CD1c-positive myeloid dendritic cell (primary cell): ENCODE results near the gene ST6GALNAC3.
"Not testable (repeated sequence)": the region's sequence is repeated elsewhere in the genome, so short reads cannot be mapped to it uniquely, and the experiment has no call there.

ENCODE experiments used
- DNase-seq: peaks from one replicate; pipeline ENCODE4 v3.0.0-alpha.2; 2016; ENCODE audit errors: extremely low spot score

The ST6GALNAC3 gene

DNA sequence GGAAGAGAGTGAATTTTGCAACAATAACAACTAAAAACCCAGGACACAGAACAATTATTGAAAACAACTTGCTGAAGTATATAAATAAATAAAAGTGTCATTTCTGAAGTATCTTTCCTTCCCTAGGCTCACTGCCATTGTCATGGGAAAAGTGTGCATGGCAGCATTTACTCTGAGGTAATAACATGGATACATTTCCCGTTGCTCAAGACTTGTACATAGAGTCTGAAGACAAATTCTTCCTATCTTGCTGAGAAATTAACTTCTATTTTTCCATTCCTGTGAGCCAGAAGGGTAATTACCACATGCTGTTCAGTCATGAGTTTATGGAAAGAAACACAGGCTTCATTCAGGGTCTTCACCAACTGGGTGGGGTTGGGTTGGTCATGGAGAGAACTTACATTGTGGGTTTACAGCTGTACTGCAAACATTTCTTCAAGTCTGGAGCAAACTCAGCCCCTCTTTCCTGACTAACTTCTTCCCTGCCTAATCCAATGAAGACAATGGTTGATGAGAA is 32.2 kb downstream of the ST6GALNAC3 start:
- DNase-seq: no peak

DNA sequence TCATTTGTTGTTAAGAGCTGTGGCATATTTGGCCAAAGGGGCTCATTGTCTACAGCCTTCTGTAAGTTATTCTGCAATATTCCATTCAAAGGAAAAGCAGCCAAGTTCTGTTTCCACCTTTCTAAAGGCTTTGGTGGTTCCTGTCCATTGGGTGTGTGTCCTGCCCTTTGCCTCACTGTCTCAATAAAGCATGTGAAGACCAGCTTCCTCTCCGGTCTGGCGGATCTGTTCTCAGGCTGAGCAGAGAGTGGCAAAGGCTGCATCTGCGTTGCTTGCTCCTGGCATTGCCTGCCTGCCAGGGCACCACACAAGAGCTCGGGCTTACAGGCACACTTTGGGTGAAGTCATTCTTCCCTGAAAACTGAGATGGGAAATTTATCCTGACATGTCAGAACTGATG is 34.9 kb downstream of the ST6GALNAC3 start:
- no peak for DNase-seq

DNA sequence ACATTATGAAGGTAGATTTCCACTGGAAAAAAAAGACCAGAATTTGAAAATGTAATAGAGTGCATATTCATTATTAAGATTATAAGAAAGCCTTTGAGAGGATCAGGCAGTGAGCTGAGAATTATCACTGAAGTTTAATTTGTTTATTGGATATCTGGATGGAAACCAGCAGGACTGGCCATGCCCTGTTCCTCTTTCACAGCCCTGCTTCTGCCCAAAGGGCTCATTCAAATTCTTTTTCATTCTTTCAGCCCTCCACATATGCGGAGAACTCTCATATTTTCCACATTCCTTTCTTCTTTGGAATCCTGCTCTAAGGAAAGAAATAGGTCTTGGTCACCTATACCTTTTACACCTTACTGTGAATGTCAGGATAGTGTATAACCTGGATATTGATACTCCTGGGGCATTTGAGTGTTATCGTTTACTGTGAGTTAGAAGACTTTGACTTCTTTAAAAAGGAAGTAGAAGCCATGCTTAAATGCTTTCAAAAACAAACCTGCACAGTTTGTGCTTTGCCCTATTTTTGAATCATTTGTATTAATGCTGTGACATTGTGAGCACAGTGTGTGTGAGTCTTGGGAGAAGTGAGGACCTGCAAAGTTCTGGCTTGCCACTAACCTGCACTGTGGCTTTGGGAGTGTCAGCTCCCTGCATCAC is 35.5 kb downstream of the ST6GALNAC3 start:
- DNase-seq: no peak

DNA sequence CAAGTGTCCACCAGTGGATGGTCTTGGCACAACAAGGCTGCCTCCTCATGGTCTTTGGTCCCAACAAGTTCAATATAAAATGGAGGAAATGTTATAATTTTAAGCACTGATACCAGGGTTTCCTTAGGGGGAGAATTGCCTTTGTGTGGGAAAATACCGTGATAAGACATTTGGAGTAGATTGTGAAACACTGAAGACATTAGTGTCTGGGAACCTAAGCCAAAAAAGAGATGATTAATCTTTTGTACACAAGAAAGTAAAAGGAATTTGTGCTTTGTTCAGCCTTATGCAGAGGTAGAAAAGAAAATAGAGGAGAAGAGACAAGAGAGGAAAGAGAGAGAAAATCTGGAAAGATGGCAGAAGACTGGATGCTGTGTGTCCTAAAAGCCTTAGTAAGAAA is 36.1 kb downstream of the ST6GALNAC3 start:
- no peak for DNase-seq

DNA sequence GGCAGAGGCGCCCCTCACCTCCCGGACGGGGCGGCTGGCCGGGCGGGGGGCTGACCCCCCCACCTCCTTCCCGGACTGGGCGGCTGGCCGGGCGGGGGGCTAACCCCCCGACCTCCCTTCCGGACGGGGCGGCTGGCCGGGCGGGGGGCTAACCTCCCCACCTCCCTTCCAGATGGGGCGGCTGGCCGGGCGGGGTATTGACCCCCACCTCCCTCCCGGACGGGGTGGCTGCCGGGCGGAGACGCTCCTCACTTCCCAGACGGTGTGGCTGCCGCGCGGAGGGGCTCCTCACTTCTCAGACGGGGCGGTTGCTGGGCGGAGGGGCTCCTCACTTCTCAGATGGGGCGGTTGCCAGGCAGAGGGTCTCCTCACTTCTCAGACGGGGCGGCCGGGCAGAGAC is 37.8 kb downstream of the ST6GALNAC3 start:
- not testable (repeated sequence) for DNase-seq

DNA sequence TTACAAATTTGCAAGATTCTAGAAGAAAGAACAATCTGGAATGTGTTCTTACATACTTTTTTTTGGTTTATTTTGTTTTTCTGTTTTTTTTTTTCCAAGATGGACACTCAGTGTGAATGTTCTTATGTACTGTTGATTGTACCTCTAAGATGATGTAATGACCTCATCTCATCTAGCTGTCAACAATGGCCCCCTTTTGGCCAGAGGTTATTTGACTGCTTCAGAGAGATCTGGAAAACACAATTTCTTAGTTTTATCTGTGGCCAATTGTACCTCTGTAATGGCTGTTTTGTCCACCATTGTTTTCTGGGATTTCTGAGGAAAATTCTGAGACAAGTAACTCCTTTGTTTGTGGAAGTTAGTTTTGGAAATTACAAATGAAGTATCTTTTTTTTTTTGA is 38.9 kb downstream of the ST6GALNAC3 start:
- no peak for DNase-seq

DNA sequence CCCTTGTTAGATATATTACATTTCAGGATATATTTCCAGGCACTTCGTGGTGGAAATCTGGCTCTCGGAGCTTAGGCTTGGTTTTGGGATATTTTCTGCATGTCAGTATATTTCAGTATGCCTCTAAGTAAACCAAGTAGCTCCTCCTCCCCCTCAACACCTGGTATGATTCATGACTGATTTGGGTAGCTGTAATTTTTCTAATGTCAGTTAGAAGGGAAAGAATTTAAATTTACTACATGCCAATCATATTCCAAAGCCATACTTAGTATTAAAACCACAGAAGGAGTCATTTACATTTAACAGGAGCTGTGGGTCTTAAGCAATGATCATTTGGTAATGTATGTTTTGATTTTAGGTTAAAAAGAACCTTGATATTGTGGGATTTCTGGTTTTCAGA is 40.6 kb downstream of the ST6GALNAC3 start:
- no peak for DNase-seq

DNA sequence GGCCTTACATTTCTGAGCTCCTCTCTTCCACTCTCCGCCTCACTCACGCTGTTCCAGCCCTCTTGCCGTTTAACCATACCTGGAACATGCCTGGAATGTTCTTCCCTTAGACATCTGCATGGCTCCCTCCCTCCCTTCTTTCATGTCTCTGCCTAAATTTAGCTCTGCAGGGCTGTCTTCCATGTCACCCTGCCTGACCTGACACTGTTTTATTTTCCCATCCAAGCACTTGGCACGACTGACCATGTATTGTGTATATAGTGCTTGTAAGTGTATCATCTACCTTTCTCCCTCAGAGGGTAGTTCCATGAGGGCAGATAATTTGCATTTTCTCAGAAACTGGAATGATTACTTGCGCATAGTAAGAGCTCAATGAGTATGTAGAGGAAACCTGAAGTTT is 47.3 kb downstream of the ST6GALNAC3 start:
- no peak for DNase-seq

DNA sequence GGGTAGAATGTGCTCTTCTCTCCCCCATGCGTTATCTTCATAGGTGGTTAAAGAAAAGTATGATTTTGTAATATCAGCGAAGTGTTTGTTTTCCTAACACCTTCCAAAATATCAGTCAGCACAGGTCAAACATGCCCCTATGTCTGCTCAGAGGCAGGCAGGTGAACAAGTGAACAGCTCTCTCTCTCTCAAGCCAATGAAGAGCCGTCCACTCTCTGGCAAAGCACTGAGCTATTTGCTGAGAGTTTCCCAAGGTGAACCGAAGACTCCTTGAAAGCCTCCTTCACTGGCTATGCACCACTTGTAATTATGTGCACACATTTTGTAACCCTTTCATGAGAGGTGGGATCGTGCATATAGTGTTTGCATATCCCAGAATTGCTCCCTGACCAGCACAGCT is 47.7 kb downstream of the ST6GALNAC3 start:
- no peak for DNase-seq

DNA sequence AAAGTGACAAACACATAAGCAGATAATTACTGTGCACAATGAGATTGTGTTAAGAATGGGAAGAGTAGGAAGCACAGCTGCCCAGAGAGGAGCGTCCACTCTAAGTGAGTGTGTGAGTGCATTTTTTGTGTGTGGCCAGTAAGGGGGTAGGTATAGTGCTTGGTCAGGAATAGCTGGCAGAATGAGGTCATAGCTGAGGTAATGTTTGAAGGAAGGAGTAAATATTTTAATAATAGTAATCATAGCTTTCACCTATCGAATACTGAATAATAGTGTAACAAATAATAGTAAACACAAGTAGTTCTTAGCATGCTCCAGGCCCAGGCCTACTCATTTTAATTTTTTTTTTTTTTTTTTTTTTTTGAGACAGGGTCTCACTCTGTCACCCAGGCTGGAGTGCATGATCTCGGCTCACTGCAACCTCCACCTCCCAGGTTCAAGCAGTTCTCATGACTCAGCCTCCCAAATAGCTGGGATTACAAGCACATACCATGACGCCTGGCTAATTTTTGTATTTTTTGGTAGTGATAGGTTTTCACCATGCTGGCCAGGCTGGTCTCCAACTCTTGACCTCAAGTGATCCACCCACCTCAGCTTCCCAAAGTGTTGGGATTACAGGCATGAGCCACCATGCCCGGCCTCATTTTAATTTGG is 49.0 kb downstream of the ST6GALNAC3 start:
- not testable (repeated sequence) for DNase-seq

DNA sequence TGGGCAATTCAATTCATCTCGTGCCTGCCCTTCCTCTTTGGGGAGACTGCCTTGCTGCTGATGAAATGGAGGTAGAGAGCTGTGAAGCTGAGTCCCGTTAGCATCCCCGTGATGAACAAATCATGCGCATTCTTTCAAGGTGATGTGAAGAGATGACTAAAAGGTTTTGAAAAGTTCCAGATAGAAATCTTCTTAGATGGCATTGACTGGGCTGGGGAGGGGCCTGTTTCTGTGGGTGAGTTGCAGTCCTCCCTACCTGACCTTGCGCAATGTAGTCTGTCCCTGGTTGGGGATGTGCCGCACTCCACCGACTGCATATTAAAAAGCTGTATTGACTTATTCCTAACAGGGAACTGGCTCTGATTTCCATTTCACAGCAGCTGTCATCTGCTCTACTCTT is 49.6 kb downstream of the ST6GALNAC3 start:
- no peak for DNase-seq

DNA sequence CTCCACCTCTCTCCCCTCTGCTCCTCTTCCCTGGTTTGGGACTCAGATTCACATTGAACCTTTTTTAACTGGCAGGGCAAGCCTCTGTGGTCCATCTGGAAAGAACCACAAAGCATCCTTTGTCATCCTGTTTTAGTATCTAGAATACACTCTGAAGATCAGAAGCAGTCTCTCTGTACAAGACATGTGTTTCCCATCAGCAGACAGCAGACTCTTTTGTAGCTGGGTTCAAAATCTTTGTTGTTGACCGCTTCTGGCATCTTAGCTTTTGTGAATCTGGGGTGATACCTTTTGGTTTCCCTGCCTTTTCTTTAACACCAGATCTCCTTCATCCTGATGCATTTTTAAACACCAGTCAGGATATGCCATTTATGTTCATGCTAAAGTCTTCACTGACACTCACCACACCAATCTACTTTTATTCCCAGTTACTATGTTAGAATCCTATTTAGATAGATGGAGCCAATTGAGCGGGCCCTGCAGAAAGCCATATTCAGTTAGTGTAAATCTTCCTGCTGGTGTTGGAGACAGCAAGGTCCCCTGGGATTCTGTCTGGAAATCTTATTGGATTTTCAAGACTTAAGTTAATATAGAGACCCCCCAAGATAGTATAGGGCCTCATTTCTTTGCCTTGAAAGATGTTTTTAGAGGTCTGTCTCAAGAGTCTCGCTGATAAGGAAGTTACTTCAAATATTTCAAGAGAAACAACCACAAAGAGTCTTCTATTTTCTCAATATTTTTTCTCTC is 51.1 kb downstream of the ST6GALNAC3 start:
- no peak for DNase-seq

DNA sequence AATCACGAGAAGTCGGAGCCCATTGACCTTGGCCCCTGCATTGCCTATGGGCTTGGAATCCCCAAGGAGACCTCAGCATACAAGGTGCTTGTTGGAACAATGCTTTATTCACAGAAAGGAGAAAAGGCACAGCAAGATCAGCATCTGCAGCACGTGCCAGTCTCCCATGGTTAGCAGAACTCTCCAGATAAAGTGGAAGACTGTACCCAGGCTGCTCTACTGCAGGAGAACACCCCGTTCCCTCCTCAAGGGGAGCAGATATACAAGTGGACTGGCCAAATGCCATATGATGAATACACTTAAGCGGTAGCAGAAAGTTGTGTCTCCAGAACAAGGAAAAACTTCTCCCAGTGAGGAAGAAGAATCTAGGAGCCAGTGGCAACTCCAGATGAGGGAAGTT is 53.5 kb downstream of the ST6GALNAC3 start:
- no peak for DNase-seq

DNA sequence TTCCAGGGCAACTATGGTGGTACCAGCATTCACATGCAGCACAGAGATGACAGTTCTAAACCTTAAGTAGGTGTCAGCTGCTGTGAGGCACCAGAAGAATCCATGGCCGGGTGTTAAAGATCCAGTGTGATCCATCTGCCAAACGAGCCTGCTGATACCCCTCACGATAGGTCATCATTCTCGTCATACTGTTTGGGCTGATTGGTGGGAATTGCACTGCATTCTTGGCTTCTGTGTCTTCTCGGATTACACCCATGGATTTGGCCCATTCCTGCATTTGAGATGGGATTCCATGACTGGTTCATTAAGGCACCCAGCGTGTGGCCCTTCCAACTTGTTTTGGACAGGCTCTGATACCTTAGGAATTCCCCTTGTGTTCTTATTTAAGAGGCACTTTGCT is 55.2 kb downstream of the ST6GALNAC3 start:
- no peak for DNase-seq

DNA sequence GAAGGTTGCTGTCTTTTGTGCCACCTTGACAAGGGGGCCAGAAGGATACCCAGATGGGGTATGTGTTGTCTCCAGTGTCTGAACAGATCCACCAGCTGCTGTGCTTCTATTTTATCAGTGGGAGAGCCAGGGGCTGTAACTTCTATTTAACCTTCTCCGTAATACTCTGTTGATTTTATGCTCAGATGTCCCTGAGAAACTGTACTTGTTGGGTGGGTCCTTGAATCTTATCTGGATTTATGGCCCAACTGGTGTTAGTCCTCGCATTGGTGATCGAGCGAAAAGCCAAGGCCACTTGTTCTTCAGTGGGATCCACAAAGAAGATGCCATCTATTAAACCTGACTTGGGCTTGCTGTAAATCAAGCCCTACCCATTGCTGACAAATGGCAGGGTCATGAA is 56.4 kb downstream of the ST6GALNAC3 start:
- no peak for DNase-seq

DNA sequence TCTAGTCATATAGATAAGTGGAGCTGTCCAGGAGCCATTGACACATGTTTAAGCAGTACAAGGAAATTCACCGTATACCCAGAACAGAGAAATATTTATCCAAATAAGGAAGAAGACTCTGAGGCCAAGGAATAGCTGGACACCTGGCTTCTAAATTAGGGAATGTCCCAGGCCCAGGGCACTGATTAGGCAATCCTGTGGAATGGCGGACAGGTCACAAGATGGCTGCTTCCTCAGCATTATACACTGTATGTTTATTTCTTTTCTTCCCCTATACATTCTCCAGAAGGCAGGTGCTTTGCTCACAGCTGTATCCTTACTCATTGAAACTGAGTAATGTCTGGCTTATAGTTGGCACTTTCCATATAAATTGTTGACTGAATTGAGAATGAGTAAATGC is 59.4 kb downstream of the ST6GALNAC3 start:
- DNase-seq: no peak

DNA sequence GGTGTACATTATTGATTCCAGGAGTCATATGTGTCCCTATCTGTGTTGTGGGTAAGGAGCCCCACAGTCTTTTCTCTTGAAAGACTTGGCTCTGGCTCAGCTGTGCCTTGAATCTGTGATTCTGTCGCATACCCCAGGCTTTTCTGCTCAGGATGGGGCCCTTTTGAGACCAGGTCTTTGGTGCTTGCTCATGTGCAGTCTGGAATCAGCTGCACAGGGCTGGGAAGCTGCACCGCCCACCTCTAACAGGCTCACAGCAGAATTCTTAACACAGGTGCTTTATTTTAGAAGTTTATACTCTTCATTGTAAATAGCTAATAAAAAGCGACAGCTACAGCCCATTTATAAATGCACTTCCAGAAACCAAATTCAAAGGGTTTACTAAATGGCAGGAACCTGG is 61.3 kb downstream of the ST6GALNAC3 start:
- no peak for DNase-seq

DNA sequence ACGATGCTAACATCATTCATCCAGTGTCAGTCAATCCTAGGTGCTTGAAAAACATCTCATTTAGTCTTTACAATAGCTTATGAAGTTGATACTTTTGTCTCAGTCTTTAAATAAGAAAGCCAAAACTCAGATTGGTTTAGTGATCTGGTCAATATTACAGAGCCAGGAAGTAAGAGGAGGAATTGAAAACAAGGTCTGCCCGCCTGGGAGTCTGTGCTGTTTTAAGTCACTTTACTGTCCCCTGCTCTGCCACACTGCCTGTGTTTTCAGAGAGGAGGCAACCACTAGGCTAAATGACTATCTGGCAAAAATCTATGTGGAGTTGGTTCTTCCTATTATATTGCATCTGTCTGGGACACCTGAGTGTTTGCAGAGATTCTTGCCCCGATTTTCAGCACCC is 62.3 kb downstream of the ST6GALNAC3 start:
- no peak for DNase-seq

DNA sequence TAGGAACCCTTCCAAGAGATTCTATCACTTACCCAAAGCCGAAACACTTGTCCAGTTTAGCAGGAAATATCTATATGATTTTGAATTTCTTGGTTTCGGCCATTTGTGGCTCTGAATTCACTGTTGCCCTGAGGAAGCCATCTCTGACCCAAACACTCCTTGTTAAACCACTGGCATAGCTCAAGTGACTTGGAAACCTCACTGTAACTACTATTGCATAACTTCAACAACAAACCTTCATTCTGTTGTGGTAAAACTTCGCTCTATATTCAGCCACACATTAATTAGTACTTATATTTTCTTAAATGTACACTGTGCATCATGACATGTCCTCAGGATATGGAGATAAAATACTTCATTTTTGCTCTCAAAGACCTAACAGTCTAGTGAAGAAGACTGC is 63.2 kb downstream of the ST6GALNAC3 start:
- DNase-seq: no peak

DNA sequence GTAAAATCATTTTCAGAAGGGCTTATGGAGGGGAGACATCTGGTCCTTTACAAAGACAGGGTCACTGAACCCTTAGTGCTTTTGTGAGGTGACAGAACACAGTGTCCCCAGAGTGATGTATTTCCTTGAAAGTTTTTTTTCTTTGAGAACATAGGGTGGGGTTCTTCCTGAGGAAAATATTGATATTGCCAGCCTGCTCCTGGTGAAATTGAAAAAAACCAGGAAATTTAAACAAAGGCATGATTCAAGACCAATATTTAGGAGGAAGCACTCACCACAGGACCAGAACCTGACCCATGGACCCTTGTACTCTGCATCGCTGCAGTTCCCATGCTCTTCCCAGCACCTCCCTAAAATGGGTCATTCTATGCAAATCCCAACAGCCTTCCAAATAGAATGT is 63.7 kb downstream of the ST6GALNAC3 start:
- no peak for DNase-seq

DNA sequence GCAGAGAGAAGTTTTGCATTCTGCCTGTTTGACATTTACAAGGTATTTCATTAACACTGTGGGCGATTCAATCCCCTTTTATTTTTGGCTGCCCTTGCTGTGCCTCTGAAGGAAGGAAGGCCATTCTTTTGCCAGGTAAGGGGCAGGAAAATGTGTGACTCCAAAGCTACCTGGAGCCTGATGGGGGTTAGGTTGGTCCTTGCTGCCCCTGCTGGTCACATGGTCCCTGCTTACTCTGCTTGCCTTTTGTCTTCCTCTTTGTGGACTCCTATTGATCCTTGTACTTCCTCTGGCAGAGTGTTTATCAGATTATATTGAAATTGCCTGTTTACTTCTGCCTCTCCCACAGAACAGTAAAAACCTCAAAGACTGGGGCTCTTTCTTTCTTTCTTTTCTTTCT is 65.7 kb downstream of the ST6GALNAC3 start:
- DNase-seq: no peak

DNA sequence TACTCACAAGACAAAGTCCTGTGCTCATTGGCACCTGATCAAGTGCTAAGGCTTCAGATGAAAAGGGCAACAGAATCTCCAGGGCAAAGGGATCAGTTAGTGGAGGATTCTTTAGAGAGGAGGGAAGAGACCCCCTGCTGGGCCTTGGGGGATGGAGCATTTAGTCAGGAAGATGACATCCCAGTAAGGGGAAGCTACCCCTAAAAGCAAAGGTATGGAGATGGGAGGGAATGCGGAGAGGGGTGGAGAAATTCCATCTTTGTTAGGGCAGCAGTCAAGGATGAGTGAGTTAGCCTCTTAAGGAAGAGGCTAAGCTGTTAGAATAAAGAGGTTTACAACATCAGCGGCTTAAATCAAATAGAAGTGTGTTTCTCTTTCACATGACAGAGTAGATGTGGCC is 67.4 kb downstream of the ST6GALNAC3 start:
- DNase-seq: no peak
